HG03280 (cell line): Measurements from ENCODE around the gene SSBP2.
"Not testable (repeated sequence)": the region's sequence is repeated elsewhere in the genome, so short reads cannot be mapped to it uniquely, and the experiment has no call there.

ENCODE experiments used
- ATAC-seq: cut with Tn5 transposase; IDR thresholded peaks from one replicate; pipeline ENCODE4 v1.9.1; 2021; ENCODE audit warnings: mild to moderate bottlenecking, moderate library complexity; ENCODE audit not compliant: unreplicated experiment

The SSBP2 gene

GRCh38 chr5:81469676-81470075 is 281.2 kb downstream of the SSBP2 start:
- no peak for ATAC-seq

GRCh38 chr5:81450940-81451339 is 300.0 kb downstream of the SSBP2 start:
- no peak for ATAC-seq

GRCh38 chr5:81435023-81435422 is 315.9 kb downstream of the SSBP2 start:
- ATAC-seq, result no peak

DNA sequence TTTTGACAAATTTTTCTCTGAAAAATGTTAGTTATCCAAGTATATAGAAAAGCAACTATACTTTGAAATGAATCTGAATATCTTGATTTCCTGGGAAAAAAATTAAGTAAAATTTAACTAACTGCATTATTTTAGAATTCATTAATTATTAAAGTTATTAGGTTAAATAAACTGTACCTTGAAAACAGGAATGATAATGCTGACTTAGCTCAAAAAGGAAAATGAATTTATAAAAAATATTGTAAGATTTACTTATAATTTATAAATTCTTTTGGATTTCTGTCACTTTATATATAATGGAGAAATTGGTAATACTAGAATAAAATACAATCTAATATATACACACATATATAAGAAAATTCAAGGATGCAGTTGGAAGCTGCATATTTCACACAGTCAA is 320.9 kb downstream of the SSBP2 start:
- no peak for ATAC-seq

DNA sequence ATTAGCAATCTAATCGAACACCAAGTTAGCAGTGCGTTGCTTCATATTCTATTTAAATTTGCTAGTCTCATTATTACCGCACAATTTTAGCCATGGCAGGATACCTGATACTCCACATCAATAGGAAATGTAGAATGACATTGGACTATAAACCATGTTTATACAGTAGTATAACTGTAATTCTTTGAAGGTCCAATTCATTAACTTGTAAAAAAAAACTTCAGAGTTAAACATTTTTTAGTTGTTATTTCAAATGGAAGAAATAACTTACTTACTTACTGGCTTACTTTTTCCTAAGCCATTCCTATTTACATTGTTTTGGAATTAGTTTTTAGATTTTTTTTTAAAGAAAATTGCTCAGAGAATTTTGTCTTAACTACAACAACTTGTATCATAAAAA is 321.5 kb downstream of the SSBP2 start:
- ATAC-seq, result no peak

- no peak for ATAC-seq
Measured at GRCh38 chr5:81428861-81429260, 322.0 kb downstream of the SSBP2 start.

GRCh38 chr5:81428446-81428845 is 322.5 kb downstream of the SSBP2 start:
- no peak for ATAC-seq

- no peak for ATAC-seq
Measured at GRCh38 chr5:81427566-81427965, 323.3 kb downstream of the SSBP2 start.

GRCh38 chr5:81426359-81427030 is 324.4 kb downstream of the SSBP2 start:
- no peak for ATAC-seq

- ATAC-seq, result no peak
Measured at GRCh38 chr5:81425569-81425968, 325.3 kb downstream of the SSBP2 start.

GRCh38 chr5:81424728-81425127 is 326.2 kb downstream of the SSBP2 start:
- no peak for ATAC-seq

DNA sequence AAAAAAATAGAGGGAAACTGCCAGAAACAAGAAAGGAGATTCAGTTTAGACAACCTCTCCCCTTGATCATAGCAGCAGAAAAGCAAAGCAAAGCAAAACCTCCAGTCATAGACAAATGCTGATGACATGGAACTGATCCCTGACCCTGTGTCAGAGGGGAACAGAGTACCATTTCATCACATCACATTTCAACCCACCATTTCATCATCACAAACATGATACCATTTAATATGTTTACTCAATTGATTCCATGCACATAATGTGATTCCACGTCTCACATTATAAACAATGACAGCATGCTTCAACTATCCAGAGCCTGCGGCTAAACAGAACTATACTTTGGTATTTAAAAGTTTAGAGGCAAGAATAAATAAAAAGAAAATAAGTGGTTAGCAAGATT is 328.2 kb downstream of the SSBP2 start:
- no peak for ATAC-seq

GRCh38 chr5:81420039-81420667 is 330.7 kb downstream of the SSBP2 start:
- no peak for ATAC-seq

DNA sequence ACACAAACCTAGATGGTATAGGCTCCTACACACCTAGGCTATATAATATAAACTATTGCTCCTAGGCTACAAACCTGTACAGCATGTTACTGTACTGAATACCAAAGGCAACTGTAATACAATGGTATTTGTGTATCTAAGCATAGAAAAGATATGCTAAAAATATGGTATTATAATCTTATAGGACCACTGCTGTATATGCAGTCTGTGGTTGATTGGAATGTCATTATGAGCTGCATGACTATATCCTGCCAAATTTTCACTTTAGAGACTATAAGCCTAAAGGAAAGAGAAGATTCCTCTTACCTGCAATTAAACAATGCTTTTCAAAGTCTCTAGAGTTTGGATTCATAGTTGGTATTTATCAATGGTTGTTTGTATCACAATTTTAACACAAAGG is 332.3 kb downstream of the SSBP2 start:
- no peak for ATAC-seq

GRCh38 chr5:81417052-81417451 is 333.8 kb downstream of the SSBP2 start:
- ATAC-seq, result no peak

DNA sequence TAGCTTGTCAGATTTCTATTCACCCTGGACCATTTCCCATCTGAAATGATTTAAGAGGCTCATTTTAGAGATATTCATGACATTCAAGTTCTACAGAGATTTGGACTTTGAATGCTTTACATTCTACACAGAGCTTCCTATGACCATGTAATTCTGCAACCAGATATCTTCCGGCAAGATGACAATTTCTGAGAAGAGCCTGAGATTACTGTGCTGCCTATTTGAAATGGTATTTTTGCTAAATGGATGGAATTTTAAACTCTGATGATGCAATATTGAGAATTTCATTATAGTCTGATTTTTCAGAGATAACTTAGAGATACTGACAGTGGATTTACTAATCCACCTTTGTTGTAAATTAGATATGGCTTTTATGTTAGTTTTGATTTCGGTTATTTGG is 341.0 kb downstream of the SSBP2 start:
- ATAC-seq, result no peak

GRCh38 chr5:81409361-81409760 is 341.5 kb downstream of the SSBP2 start:
- ATAC-seq, result no peak

DNA sequence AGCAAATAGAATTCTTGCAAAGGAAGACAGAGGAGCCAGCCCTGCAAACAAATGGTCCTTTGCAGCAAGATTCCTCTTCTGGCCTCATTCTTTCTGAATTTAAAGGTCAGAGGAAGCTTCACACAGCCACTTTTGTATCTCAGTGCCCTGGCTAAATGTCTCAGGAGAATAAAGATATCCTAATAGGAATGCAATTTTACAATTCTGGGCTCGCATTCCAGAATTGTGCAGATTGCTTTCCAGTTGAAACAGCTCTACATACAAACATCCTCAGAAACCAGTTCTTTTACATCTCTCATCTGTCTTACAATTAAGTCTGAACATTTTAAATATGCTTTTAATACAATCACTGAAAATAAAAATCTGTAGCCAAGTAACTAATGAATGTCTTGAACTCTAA is 342.4 kb downstream of the SSBP2 start:
- ATAC-seq, result no peak

- ATAC-seq, result not testable (repeated sequence)
Measured at GRCh38 chr5:81407811-81408210, 343.1 kb downstream of the SSBP2 start.

DNA sequence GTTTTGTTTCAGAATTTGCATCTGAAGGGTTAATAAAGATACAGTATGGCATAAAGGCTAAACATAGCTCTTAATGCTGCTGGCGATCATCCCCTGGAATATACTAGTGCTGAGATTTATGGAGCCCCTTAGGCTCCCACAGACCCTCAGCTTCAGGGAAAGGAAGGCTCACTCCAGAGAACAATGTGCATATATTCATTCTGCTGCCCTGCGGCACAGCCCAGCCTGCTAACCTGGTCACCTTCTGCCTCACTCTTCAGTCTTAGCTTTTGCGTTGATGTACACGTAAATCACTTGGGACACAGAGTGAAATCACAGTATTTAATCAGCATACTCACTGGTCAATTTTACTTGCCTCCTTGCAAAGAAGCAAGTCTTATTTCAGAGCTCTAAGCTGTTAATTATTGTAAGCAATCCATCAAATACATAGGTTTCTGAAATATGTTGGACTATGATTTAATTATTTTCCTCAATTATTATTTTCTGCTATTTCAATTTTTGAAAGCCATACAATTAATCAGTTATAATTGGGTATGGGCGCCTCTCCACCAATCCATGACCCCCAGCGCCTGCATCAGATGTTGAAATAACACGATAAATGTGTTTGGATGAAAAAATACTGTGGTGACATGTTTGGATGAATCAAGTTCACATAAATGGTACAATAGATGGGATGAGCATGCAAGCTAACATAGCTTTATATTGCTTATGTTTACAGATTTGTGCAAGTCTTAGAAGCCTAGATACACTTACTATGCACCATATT is 345.6 kb downstream of the SSBP2 start:
- ATAC-seq, result no peak

- no peak for ATAC-seq
Measured at GRCh38 chr5:81402192-81402930, 348.5 kb downstream of the SSBP2 start.
